Gastrocnemius medialis (tissue), 4 donors: ENCODE results near the gene AMN1.

Experiments
- CTCF ChIP-seq, 5 experiments: fragments of 450-650 bp in 3 of 5; fragments of 200-600 bp in 2 of 5; sonication (generic) in 2 of 5; IDR thresholded peaks in 4 of 5; conservative IDR thresholded peaks in 1 of 5; 1 replicate in 4 of 5; 2 replicates in 1 of 5; pipeline ENCODE4 v1.5.1; 2016 to 2019; ENCODE audit warnings: antibody characterized with exemption in 5 of 5, mild to moderate bottlenecking in 3 of 5, moderate library complexity in 3 of 5
- POLR2A ChIP-seq, 2 donors: fragments of 450-650 bp; IDR thresholded peaks; one replicate each; pipeline ENCODE4 v1.6.1; 2017; ENCODE audit warnings: antibody characterized with exemption in 2 of 2, mild to moderate bottlenecking in 2 of 2, moderate library complexity in 2 of 2

GRCh38 chr12:31647086-31647491 is 81.7 kb downstream of the AMN1 start:
- TF ChIP-seq CTCF (IDR thresholded peaks at IDR 0.05 in 4 of 5, conservative IDR thresholded peaks at IDR 0.05 in 1 of 5) (no peak), POLR2A (IDR thresholded peaks at IDR 0.05) (no peak)
